ENCODE results near the gene COPRS.
A peak's percentile ranks its signal among the peaks of the same experiment; 100 is the strongest.
"Not testable (repeated sequence)": the region's sequence is repeated elsewhere in the genome, so short reads cannot be mapped to it uniquely, and the experiment has no call there.

The COPRS gene

GRCh38 chr17:31843070-31843745 lies 15.8 kb downstream of the COPRS start:
- DNase-seq: no peak

GRCh38 chr17:31842195-31843069 lies 16.6 kb downstream of the COPRS start:
- DNase-seq: peak; percentile 58

DNA sequence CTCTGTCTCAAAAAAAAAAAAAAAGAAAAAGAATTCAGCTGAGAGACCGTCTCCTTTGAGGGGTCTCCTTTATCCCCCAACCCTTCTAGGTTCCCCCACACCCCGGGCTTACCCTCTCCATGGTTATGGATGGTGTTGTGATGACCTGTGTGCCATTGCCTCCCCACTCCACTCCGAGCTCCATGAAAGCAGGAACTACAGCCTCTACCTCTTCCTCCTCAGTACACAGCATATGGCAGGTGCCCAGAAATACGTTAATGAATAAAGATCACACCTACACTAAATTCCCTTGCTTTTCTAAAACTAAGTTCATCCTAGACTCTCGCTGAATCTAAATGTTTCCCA lies 17.2 kb downstream of the COPRS start:
- no peak for DNase-seq

- no peak for DNase-seq
Measured at GRCh38 chr17:31838636-31839225, 20.3 kb downstream of the COPRS start.

- no peak for DNase-seq
Measured at GRCh38 chr17:31835984-31836383, 23.1 kb downstream of the COPRS start.

DNA sequence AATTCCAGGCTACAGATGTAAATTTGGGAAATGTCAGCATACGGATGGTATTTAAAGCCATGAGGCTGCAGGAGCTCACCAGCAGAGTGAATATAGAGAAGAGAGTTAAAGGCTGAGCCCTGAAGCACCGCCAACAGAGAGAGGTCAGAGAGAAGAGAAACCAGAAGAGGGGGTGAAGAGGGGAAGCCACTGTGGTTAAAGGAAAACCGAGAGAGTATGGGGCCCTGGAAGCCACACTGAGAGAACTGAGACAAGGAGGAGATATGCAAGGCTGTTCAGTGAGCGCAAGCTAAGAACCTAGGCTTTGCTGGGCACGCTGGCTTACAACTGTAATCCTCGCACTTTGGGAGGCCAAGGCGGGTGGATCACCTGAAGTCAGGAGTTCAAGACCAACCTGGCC lies 24.6 kb downstream of the COPRS start:
- peak; percentile 21 for DNase-seq

- DNase-seq: no peak
Measured at GRCh38 chr17:31832746-31833145, 26.3 kb downstream of the COPRS start.

DNA sequence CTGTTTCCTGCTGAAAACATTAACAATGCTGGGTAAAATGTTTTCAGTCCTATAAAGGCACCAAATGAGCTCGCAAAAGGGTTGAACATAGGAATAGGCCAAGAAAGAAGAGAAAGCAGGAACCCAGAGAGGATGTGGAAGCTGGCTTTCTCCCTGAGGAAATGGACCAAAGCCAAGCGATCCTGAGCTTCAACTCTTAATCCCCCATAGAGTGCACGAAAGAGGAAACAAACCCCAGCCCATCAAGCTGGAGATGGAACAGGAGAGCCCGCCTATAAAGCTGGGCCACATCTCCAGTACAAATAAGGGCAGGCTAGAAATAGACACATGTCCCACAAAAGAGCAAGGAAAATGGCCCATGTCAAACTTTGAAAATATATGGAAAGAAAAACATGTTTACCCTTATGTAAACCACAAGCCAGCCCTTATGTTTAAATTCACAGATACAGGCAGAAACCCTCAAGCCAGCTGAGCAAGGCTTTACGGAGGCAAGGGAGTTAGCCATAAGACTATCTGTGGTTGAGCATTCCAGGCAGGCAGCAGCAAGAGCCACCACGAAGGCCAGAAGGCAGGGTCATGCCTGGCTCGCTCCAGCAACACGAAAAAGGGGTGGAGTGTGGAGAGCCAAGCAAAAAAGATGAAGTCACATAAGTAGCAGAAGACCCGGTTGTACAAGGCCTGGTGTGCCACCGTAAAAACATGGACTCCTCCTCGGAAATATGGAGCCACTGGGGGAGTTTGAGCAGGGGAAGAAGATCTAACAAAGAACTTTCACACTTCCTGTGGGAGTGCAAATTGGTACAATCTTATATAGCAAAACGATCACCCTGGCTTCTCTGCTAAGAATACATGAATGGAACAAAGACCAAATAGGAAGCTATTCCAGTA lies 27.8 kb downstream of the COPRS start:
- DNase-seq: no peak

- DNase-seq: no peak
Measured at GRCh38 chr17:31829649-31830048, 29.4 kb downstream of the COPRS start.

DNA sequence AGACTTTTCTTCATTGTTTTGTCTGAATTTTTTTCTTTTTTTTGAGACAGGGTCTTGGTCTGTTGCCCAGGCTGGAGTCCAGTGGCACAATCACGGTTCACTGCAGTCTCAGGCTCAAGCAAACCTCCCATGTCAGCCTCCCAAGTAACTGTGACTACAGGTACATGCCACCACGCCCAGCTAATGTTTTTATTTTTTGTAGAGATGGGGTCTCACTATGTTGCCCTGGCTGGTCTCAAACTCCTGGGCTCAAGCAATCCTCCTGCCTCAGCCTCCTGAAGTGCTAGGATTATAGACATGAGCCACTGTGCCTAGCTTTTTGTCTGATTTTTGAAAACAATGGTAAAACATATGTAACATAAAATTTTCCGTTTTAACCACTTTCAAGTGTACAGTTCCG lies 30.1 kb downstream of the COPRS start:
- not testable (repeated sequence) for DNase-seq

- no peak for DNase-seq
Measured at GRCh38 chr17:31825961-31826691, 32.9 kb downstream of the COPRS start.

- no peak for DNase-seq
Measured at GRCh38 chr17:31824766-31825360, 34.2 kb downstream of the COPRS start.

GRCh38 chr17:31823014-31823413 lies 36.0 kb downstream of the COPRS start:
- no peak for DNase-seq

DNA sequence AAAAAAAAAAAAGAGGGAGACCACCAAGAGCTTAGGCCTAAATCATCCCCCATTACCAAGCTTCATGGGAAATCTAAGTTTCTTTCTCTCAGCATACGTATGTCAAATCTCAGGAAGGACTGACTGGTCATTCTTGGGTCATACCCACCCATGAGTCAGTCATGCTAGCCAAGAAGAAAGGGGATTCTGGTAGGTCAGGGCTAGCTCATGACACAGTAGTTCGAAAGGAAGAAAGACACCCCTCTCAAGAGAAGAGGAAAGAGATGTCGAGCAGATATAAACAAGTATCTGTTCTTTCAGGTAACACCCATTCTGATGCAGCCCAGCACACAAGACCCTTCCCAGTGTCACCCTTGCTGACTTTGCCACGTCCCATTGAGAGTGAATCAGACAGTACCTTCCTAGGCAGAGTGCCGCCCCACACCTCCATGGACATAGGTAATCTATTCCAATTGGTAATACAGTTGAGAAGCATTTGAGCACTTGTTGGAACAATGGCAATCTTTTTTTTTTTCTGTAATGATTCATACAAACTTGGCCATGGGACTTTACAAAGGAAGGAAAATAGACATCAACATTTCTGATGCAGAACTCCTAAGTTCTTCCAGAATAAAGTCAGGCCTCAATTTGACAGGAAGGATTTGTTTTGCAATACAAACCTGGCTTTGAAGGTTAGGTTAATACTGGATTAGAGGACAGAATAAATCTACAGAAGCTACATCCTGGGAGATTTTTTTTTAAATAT lies 38.2 kb downstream of the COPRS start:
- DNase-seq: no peak

DNA sequence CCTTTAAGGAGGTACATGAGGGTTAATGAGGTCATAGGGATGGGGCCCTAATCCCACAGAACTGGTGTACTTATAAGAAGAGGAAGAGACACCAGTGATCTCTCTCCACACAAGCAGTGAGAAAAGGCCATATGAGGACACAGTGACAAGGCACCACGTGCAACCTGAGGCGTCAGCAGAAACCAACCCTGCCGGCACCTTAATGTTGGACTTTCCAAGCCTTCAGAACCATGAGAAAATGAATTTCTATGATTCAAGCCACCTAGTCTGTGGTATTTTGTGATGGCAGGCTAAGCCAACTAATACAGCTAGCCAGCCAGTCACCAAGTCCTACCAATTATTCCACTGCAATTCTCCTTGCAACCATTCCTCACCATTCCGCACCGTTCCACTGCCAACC lies 39.5 kb downstream of the COPRS start:
- no peak for DNase-seq

DNA sequence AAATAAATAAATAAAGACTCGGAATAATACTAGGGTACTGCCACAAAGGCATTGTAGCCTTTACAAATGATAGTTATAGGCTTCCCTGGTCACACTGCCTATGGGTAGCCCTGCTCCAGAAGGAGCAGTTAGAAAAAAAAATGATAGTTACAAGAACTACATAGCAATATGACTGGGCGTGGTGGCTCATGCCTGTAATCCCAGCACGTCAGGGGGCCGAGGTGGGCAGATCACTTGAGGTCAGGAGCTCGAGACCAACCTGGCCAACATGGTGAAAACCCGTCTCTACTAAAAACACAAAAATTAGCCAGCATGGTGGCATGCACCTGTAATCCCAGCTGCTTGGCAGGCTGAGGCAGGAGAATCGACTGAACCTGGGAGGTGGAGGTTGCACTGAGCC lies 40.2 kb downstream of the COPRS start:
- DNase-seq: not testable (repeated sequence)

DNA sequence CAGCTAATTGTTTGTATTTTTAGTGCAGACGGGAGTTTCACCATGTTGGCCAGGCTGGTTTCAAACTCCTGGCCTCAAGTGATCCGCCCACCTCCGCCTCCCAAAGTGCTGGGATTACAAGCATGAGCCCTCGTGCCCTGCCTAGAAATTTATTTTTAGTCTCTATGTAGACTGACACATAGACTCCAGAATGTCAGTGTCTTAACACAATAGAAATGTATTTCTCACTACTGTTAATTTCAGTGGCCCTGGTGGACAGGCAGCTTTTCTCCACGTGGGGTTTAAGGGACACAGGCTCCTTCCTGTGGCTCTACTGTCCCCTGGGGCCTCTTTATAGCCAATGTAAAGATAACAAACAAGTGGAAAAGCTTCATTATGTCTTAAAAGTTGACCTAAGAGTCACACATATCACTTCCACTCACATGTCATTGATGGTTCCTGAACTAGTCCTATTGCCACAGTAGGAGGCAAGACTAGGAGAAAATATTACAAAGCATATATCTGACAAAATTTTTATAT lies 43.8 kb downstream of the COPRS start:
- DNase-seq: no peak

DNA sequence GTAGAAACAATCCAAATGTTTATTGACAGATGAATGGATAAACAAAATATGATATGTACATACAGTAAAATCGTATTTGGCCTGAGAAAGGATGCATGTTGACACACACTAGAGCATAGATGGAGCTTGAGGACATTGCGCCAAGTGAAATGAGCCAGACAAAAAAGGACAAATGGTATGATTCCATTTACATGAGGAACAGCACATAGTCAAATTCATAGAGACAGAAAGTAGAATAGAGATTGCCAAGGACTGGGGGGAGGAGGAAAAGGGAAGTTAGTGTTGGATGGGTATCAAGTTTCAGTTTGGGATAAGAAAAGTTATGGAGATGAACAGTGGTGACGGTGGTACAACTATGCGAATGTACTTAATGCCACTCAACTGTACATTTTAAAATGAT lies 47.9 kb downstream of the COPRS start:
- peak; percentile 39 for DNase-seq

GRCh38 chr17:31809876-31810275 lies 49.2 kb downstream of the COPRS start:
- not testable (repeated sequence) for DNase-seq

DNA sequence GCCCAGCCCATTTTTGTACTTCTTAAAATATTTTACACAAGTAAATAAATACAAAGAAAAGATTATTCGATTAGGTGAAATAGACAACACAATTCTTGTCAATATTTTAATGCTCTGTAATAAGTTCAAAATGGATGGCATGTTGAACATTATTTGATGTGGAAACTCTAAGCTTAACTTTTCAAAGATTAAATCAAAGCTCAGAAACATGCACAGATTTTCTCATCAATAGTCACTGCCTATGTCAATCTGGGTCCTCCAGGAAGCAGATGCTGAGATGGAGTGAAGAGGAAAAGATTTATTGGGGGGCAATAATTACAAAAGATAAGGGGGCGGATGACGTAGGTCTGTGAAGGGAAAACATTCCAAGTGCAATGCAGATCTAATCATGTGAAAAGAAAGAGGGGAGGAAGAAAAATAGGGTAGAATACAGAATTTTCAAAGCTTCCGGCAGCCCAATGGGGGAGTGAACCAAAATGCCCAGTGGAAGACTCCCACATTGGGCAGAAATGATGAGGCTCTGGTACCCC lies 50.5 kb downstream of the COPRS start:
- no peak for DNase-seq

DNA sequence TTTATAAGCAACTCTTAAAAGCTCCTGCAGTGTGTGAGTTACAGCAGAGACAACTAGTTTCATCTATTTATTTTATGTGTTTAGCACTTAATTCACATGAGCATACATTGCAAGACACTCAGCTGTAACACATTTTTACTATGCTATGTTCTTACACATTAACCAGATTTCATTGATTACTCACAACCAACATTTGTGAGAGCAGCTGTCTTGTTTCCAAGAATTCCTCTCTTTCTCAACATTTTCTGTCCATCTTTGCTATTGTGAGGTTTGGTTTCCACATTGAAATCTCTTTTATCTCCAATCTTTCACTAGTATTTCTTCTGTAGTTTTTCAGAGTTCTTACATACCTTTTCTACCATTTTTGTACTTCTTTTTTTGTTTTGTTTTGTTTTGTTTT lies 51.2 kb downstream of the COPRS start:
- DNase-seq: no peak

All from inflammatory macrophage treated with lipopolysaccharide for 4 hours (primary cell).